ENCODE data around the gene SBF2.

DNA sequence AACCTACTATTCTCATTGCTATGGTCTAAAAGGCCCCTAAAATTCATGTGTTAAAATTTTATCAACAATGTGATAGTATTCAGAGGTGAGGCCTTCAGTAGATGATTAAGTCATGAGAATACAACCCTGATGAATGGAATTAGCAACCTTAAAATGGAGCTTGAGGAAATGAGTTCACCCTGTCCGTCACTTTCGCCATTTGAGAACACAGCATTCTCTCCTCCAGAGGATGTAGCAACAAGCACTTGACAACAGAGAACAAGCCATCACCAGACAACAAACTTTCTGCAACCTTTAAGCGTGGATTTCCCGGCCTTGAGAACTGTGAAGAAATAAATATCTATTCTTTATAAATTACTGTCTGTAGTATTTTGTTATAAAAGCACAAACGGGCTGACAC lies 197.0 kb downstream of the SBF2 start:
- TF ChIP-seq, protein P1, sequence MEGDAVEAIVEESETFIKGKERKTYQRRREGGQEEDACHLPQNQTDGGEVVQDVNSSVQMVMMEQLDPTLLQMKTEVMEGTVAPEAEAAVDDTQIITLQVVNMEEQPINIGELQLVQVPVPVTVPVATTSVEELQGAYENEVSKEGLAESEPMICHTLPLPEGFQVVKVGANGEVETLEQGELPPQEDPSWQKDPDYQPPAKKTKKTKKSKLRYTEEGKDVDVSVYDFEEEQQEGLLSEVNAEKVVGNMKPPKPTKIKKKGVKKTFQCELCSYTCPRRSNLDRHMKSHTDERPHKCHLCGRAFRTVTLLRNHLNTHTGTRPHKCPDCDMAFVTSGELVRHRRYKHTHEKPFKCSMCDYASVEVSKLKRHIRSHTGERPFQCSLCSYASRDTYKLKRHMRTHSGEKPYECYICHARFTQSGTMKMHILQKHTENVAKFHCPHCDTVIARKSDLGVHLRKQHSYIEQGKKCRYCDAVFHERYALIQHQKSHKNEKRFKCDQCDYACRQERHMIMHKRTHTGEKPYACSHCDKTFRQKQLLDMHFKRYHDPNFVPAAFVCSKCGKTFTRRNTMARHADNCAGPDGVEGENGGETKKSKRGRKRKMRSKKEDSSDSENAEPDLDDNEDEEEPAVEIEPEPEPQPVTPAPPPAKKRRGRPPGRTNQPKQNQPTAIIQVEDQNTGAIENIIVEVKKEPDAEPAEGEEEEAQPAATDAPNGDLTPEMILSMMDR (IDR thresholded peaks at IDR 0.05) = no peak
- TF ChIP-seq POLR2A (IDR thresholded peaks at IDR 0.05) = no peak

Data from lower leg skin (tissue), 3 donors.